A673 (cell line): ENCODE data around the gene ACVR2B.

ENCODE experiments used
- CTCF ChIP-seq: fragments of 300-800, 200-600 bp; sonication (generic); conservative IDR thresholded peaks from 2 replicates; pipeline ENCODE4 v1.5.1; 2017; ENCODE audit warnings: low read depth, mild to moderate bottlenecking, antibody characterized with exemption, low read length, moderate library complexity, mixed read lengths
- EZH2 ChIP-seq: fragments of 200-600 bp; sonication (generic); IDR thresholded peaks from 2 replicates; pipeline ENCODE4 v1.6.1; 2017; ENCODE audit warnings: borderline replicate concordance, low read depth, mild to moderate bottlenecking, mixed read lengths, antibody characterized with exemption, low read length; ENCODE audit not compliant: poor library complexity, severe bottlenecking

- TF ChIP-seq EZH2 (no peak), CTCF (no peak)
Measured at GRCh38 chr3:38482951-38483350, 29.3 kb downstream of the ACVR2B start.
